ENCODE data around the gene AURKAIP1. TPM values are rescaled to one million over a fixed set of nuclear protein-coding genes. Genes with fewer than 3 reads are reported as not detected.
"Not testable (repeated sequence)": the region's sequence is repeated elsewhere in the genome, so short reads cannot be mapped to it uniquely, and the experiment has no call there.

Gene AURKAIP1
- total and polyA plus RNA-seq, 9 of the 15 experiments (the other 6 are each of a cell fraction or from before 2014, with no cell fraction given), result 7.8 to 478 (median 92.0) TPM

GRCh38 chr1:1370771-1371300 is 4.2 kb downstream of the AURKAIP1 start:
- Histone ChIP-seq H2AFZ (ENCODE audit: low read depth, low read length) (no peak overlapping the region), H3K27ac (ENCODE audit: extremely low read depth, low read depth, low read length) (no peak overlapping the region), H3K79me2 (ENCODE audit: control insufficient read depth, insufficient read depth, low read length) (peaks cover 27% of the 10 kb centered on the region), H3K9me1 (ENCODE audit: control insufficient read depth, insufficient read depth, low read length) (peaks cover 6% of the 10 kb centered on the region), H4K20me1 (replicated peaks; ENCODE audit: control insufficient read depth, insufficient read depth, low read length) (peaks cover 7% of the 10 kb centered on the region; the same call in 1 of the 2 replicates), H3K9ac (ENCODE audit: insufficient read depth in 1 of 2, low read depth in 2 of 2, low read length in 2 of 2) (peak overlapping the region in 1 of 2 experiments; percentile 61; a peak in 1 of 4 replicates), H3K9me3 (replicated peaks; ENCODE audit: control insufficient read depth, insufficient read depth, low read depth, low read length) (peaks cover 9% of the 10 kb centered on the region), H3K27me3 (ENCODE audit: control insufficient read depth in 2 of 2, insufficient read depth in 2 of 2, low read length in 2 of 2) (no peaks in the 10 kb centered on the region), H3K4me1 (replicated peaks in 1 of 2; ENCODE audit: control insufficient read depth in 2 of 2, insufficient read depth in 2 of 2, low read length in 2 of 2) (peaks cover 11 to 45% of the 10 kb centered on the region in 2 experiments), H3K4me3 (no peak overlapping the region), H3K4me2 (ENCODE audit: insufficient read depth, low read length) (no peak overlapping the region), H3K36me3 (ENCODE audit: control insufficient read depth, insufficient read depth, low read length) (peaks cover 26% of the 10 kb centered on the region)
- in situ Hi-C loops (cut with MboI) (no loop called here), intact Hi-C loops (cut with micrococcal nuclease) (loop anchor here (10.0 kb wide), 1 partner anchor 134 kb away; no protein-coding TSS in a partner anchor)
- 88% methylated on average over 10 of the region's 16 CpGs for WGBS (ENCODE audit: insufficient coverage, low coverage, missing lambda C conversion rate)
- ChIA-PET CTCF (ENCODE audit: low intra/inter-chr PET ratio) (no interaction called here), POLR2A (interaction anchor here (0.6 to 1.6 kb wide), 5 partner anchors 12 to 388 kb away, joined by 3 to 5 read pairs (median 3); partner anchors contain the start of gene MXRA8)
- no peak for DNase-seq (ENCODE audit: extremely low read depth in 1 of 4, low spot score in 3 of 4)
- no peak for ATAC-seq
- FAIRE-seq, result no peak
- TF ChIP-seq U2AF2 (optimal IDR thresholded peaks at IDR 0.05; ENCODE audit: low read depth, low read length) (no peak), NFRKB (IDR thresholded peaks at IDR 0.05; ENCODE audit: low read depth) (no peak), RBM22 (IDR thresholded peaks at IDR 0.05; ENCODE audit: low read depth, low read length, poor library complexity, severe bottlenecking) (peak; percentile 88), FIP1L1 (IDR thresholded peaks at IDR 0.05; ENCODE audit: low read depth, low read length, poor library complexity, severe bottlenecking) (peak; percentile 56), RBFOX2 (IDR thresholded peaks at IDR 0.05; ENCODE audit: low read depth, low read length) (peak; percentile 29; the same call in 1 of the 2 replicates), HEY1 (CRISPR knock-in tag; IDR thresholded peaks at IDR 0.05; ENCODE audit: borderline replicate concordance) (no peak), SMARCA4 (IDR thresholded peaks at IDR 0.05) (no peak), CREBBP (IDR thresholded peaks at IDR 0.05; ENCODE audit: low read depth, low read length) (no peak), DMBX1 (CRISPR knock-in tag; IDR thresholded peaks at IDR 0.05; ENCODE audit: borderline replicate concordance) (no peak), GABPB1 (CRISPR knock-in tag; IDR thresholded peaks at IDR 0.05) (no peak), POLR2G (IDR thresholded peaks at IDR 0.05; ENCODE audit: low read depth, low read length) (peak; percentile 72), RBM14 (IDR thresholded peaks at IDR 0.05; ENCODE audit: borderline replicate concordance, insufficient read depth, low read depth, low read length) (0 out of 2 replicates have a peak, but pooled peaks have one; percentile 56), CBX5 (IDR thresholded peaks at IDR 0.05; ENCODE audit: borderline replicate concordance, low read depth) (no peak)
- no TSS peak for BruUV-seq (replicated peaks)

DNA sequence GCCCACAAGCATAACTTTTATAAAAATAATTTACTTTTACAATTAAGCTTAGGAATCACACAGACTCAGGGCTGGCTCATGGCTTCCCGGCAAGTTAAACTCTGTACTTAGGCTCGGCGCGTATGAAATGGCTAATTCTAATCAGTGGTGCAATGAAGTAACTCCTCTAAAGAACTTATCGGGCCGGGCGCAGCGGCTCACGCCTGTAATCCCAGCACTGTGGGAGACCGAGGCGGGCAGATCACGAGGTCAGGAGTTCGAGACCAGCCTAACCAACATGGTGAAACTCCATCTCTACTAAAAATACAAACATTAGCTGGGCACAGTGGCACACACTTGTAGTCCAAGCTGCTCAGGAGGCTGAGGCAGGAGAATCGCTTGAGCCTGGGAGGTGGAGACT is 4.9 kb downstream of the AURKAIP1 start:
- Histone ChIP-seq H3K4me1 (replicated peaks in 1 of 2; ENCODE audit: control insufficient read depth in 2 of 2, insufficient read depth in 2 of 2, low read length in 2 of 2) (peaks cover 11 to 45% of the 10 kb centered on the region in 2 experiments), H3K9me3 (replicated peaks; ENCODE audit: control insufficient read depth, insufficient read depth, low read depth, low read length) (peaks cover 10% of the 10 kb centered on the region), H3K36me3 (ENCODE audit: control insufficient read depth, insufficient read depth, low read length) (peaks cover 26% of the 10 kb centered on the region), H3K79me2 (ENCODE audit: control insufficient read depth, insufficient read depth, low read length) (peaks cover 27% of the 10 kb centered on the region)
- H3K9ac ChIP-seq (ENCODE audit: insufficient read depth in 1 of 2, low read depth in 2 of 2, low read length in 2 of 2); CTCF ChIA-PET (ENCODE audit: low intra/inter-chr PET ratio); H3K27ac ChIP-seq (ENCODE audit: extremely low read depth, low read depth, low read length); H3K4me3 ChIP-seq; H4K20me1 ChIP-seq (replicated peaks; ENCODE audit: control insufficient read depth, insufficient read depth, low read length); H2AFZ ChIP-seq (ENCODE audit: low read depth, low read length); BruUV-seq (replicated peaks); H3K27me3 ChIP-seq (ENCODE audit: control insufficient read depth in 2 of 2, insufficient read depth in 2 of 2, low read length in 2 of 2); in situ Hi-C loops (cut with MboI); FAIRE-seq; H3K9me1 ChIP-seq (ENCODE audit: control insufficient read depth, insufficient read depth, low read length); H3K4me2 ChIP-seq (ENCODE audit: insufficient read depth, low read length); ATAC-seq; DNase-seq (ENCODE audit: extremely low read depth in 1 of 4, low spot score in 3 of 4): not testable (repeated sequence)
- POLR2A ChIA-PET, result interaction anchor here (0.6 to 1.6 kb wide), 7 partner anchors 11 to 390 kb away, joined by 3 to 5 read pairs (median 3); partner anchors contain the start of genes MXRA8 and TAS1R3
- 86% methylated on average over 14 of the region's 14 CpGs for WGBS (ENCODE audit: insufficient coverage, low coverage, missing lambda C conversion rate)
- intact Hi-C loops (cut with micrococcal nuclease), result loop anchor here (10.0 kb wide), 1 partner anchor 135 kb away; no protein-coding TSS in a partner anchor

Measured in K562 (cell line).